ENCODE results near the gene CASKIN1. TPM values are rescaled to one million over a fixed set of nuclear protein-coding genes. Genes with fewer than 3 reads are reported as not detected.

Gene CASKIN1
- polyA plus RNA-seq, 2 of the 4 experiments (the other 2 are of a cell fraction): 0.27 to 0.87 TPM

DNA sequence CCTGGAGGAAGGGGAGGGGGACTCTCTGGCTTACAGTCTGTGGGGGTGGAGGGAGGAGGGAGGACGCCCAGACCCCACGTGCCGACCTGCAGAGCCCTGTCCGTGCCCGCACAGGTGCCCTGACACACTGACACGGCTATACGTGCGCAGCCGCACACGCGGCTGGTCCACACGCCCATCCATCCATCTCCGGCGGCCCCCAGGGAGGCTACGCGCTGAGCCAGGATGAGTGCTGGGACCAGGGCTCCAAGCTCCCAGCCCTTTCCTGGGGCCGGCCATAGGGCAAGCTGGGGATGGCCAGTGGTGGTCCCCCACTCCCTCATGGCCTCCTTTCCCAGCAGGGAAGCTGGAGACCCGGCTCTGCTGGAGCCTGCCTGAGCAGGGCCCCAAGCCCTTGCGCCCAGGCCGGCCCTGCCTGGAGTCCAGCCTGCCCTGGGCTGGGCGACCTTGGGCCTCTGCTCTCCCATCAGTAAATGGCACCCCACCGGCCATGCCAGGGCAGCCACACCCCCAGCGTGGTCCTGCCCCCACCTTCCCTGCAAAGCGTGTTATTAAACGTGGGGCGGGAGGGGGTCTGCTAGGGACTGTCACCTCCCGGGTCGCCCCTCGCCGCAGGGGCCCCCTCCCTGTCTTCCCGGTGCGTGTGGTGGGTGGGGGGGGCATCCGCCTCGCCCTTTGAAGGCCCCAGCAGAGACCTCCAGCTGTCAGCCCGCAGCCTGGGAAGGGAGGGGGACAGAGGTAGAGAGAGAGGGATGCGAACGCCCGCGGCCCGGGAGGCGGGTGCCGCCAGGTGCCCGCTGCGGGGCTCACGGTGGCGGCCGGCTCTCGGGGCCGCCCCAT is 863 bp downstream of the CASKIN1 start:
- Histone ChIP-seq H3K4me1 (peaks cover 18% of the 10 kb centered on the region), H3K4me2 (peak overlapping the region; percentile 97), H3K4me3 (peak overlapping the region; percentile 58), H3K9me3 (no peaks in the 10 kb centered on the region), H3K27ac (peak overlapping the region; percentile 56 to 86; a peak in 5 of 6 replicates)
- DNase-seq (ENCODE audit: low read depth in 1 of 2, low spot score in 1 of 2) (no peak), FAIRE-seq (no peak), ATAC-seq (peak; percentile 26 to 60)
- CTCF ChIA-PET: interaction anchor here (0.7 to 5.0 kb wide), 25 partner anchors 9 to 305 kb away, joined by 3 to 33 read pairs (median 7); partner anchors contain the start of genes BRICD5, ECI1 and MLST8
- 37% methylated on average over 25 of the region's 49 CpGs for WGBS (ENCODE audit: missing lambda C conversion rate)
- POLR2A ChIA-PET: interaction anchor here (0.6 to 2.0 kb wide), 7 partner anchors 10 to 407 kb away, joined by 3 to 17 read pairs (median 5); partner anchors contain the start of genes ECI1, MLST8, PGP and TRAF7
- TF ChIP-seq, protein P1, sequence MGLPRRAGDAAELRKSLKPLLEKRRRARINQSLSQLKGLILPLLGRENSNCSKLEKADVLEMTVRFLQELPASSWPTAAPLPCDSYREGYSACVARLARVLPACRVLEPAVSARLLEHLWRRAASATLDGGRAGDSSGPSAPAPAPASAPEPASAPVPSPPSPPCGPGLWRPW (IDR thresholded peaks at IDR 0.05): no peak
- TF ChIP-seq KDM1A (IDR thresholded peaks at IDR 0.05; ENCODE audit: low read depth) (no peak), ZC3H11A (IDR thresholded peaks at IDR 0.05) (no peak), HOXA7 (CRISPR knock-in tag; IDR thresholded peaks at IDR 0.05) (no peak), FOSB (CRISPR knock-in tag; IDR thresholded peaks at IDR 0.05) (no peak), JUNB (IDR thresholded peaks at IDR 0.05) (no peak), MYC (IDR thresholded peaks at IDR 0.05; ENCODE audit: borderline replicate concordance, low read length) (no peak)
- TF ChIP-seq, protein P2, sequence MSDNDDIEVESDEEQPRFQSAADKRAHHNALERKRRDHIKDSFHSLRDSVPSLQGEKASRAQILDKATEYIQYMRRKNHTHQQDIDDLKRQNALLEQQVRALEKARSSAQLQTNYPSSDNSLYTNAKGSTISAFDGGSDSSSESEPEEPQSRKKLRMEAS (IDR thresholded peaks at IDR 0.05): no peak; the same call in 1 of the 2 replicates

DNA sequence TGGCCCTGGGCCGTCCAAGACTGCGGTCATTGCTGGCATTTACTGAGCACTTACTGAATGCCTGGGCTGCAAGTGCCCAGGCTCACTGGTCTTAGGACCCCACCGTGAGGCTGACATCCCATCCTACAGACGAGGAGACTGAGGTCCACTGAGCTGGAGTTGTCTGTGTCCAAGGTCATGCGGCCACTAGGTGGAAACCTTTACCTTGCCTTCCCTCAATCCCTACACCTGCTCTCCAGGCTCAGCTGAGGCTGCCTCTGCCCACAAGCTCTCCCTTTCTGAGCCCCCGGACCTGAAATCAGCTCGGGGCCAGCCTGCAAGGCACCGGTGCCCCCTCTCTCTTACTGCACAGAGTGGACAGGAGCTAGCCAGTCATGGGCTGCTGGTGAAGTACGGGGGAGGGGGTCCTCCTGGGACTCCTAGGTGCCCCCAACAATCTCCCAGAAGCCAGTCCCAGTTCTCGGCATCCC is 1.5 kb downstream of the CASKIN1 start:
- Histone ChIP-seq H3K27ac (no peak overlapping the region), H3K4me1 (peaks cover 18% of the 10 kb centered on the region), H3K4me2 (peak overlapping the region; percentile 97), H3K4me3 (no peak overlapping the region), H3K9me3 (no peaks in the 10 kb centered on the region)
- 14% methylated on average over 8 of the region's 10 CpGs for WGBS (ENCODE audit: missing lambda C conversion rate)
- DNase-seq (ENCODE audit: low read depth in 1 of 2, low spot score in 1 of 2) (peak; percentile 69 to 82), ATAC-seq (peak; percentile 64 to 88), FAIRE-seq (no peak)
- ChIA-PET CTCF (interaction anchor here (0.6 to 5.0 kb wide), 30 partner anchors 9 to 316 kb away, joined by 3 to 33 read pairs (median 6); partner anchors contain the start of genes BRICD5, ECI1 and MLST8), POLR2A (interaction anchor here (1.0 to 2.0 kb wide), 7 partner anchors 10 to 408 kb away, joined by 3 to 17 read pairs (median 6); partner anchors contain the start of genes ECI1, MLST8, PGP and TRAF7)
- TF ChIP-seq CHD4 (IDR thresholded peaks at IDR 0.05; ENCODE audit: borderline replicate concordance) (peak; percentile 79; the same call in 1 of the 2 replicates), JUNB (IDR thresholded peaks at IDR 0.05) (no peak), SMC3 (IDR thresholded peaks at IDR 0.05) (peak; percentile 56; the same call in 2 of the 3 replicates), GATA3 (IDR thresholded peaks at IDR 0.05; ENCODE audit: borderline replicate concordance) (no peak), EP300 (IDR thresholded peaks at IDR 0.05) (no peak), FOXS1 (CRISPR knock-in tag; IDR thresholded peaks at IDR 0.05) (no peak), TFCP2L1 (CRISPR knock-in tag; IDR thresholded peaks at IDR 0.05) (no peak), FOSL2 (IDR thresholded peaks at IDR 0.05) (no peak), FOSL2 (CRISPR knock-in tag; IDR thresholded peaks at IDR 0.05) (no peak), RAD21 (conservative IDR thresholded peaks at IDR 0.05 in 1 of 2, IDR thresholded peaks at IDR 0.05 in 1 of 2) (peak; percentile 77 to 87), KDM1A (IDR thresholded peaks at IDR 0.05; ENCODE audit: low read depth) (peak; percentile 89), NFE2L2 (conservative IDR thresholded peaks at IDR 0.05; ENCODE audit: low read length) (no peak), BHLHE40 (IDR thresholded peaks at IDR 0.05; ENCODE audit: low read depth, low read length) (no peak), TP53 (CRISPR knock-in tag; IDR thresholded peaks at IDR 0.05) (no peak), MAFK (IDR thresholded peaks at IDR 0.05; ENCODE audit: partially characterized antibody) (no peak), HOXB13 (CRISPR knock-in tag; IDR thresholded peaks at IDR 0.05; ENCODE audit: low read depth) (no peak), ZNF302 (CRISPR knock-in tag; IDR thresholded peaks at IDR 0.05) (no peak), FOSB (CRISPR knock-in tag; IDR thresholded peaks at IDR 0.05) (no peak), EHMT2 (IDR thresholded peaks at IDR 0.05; ENCODE audit: low read depth) (no peak), EHF (CRISPR knock-in tag; IDR thresholded peaks at IDR 0.05) (no peak), ESRRA (IDR thresholded peaks at IDR 0.05; ENCODE audit: borderline replicate concordance, low read length) (0 out of 2 replicates have a peak, but pooled peaks have one; percentile 33), CHD2 (IDR thresholded peaks at IDR 0.05; ENCODE audit: low read length, partially characterized antibody) (no peak), PHF8 (IDR thresholded peaks at IDR 0.05; ENCODE audit: borderline replicate concordance, low read depth) (no peak)
- TF ChIP-seq, protein P2 (IDR thresholded peaks at IDR 0.05): peak; percentile 29; the same call in 1 of the 2 replicates
- TF ChIP-seq, protein P3, sequence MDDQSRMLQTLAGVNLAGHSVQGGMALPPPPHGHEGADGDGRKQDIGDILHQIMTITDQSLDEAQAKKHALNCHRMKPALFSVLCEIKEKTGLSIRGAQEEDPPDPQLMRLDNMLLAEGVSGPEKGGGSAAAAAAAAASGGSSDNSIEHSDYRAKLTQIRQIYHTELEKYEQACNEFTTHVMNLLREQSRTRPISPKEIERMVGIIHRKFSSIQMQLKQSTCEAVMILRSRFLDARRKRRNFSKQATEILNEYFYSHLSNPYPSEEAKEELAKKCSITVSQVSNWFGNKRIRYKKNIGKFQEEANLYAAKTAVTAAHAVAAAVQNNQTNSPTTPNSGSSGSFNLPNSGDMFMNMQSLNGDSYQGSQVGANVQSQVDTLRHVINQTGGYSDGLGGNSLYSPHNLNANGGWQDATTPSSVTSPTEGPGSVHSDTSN (IDR thresholded peaks at IDR 0.05): no peak
- TF ChIP-seq, protein P4, sequence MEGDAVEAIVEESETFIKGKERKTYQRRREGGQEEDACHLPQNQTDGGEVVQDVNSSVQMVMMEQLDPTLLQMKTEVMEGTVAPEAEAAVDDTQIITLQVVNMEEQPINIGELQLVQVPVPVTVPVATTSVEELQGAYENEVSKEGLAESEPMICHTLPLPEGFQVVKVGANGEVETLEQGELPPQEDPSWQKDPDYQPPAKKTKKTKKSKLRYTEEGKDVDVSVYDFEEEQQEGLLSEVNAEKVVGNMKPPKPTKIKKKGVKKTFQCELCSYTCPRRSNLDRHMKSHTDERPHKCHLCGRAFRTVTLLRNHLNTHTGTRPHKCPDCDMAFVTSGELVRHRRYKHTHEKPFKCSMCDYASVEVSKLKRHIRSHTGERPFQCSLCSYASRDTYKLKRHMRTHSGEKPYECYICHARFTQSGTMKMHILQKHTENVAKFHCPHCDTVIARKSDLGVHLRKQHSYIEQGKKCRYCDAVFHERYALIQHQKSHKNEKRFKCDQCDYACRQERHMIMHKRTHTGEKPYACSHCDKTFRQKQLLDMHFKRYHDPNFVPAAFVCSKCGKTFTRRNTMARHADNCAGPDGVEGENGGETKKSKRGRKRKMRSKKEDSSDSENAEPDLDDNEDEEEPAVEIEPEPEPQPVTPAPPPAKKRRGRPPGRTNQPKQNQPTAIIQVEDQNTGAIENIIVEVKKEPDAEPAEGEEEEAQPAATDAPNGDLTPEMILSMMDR (IDR thresholded peaks at IDR 0.05): peak; percentile 74
- TF ChIP-seq, protein P5, sequence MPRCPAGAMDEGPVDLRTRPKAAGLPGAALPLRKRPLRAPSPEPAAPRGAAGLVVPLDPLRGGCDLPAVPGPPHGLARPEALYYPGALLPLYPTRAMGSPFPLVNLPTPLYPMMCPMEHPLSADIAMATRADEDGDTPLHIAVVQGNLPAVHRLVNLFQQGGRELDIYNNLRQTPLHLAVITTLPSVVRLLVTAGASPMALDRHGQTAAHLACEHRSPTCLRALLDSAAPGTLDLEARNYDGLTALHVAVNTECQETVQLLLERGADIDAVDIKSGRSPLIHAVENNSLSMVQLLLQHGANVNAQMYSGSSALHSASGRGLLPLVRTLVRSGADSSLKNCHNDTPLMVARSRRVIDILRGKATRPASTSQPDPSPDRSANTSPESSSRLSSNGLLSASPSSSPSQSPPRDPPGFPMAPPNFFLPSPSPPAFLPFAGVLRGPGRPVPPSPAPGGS (IDR thresholded peaks at IDR 0.05): no peak
- TF ChIP-seq, protein P1 (IDR thresholded peaks at IDR 0.05): no peak
